Skeletal muscle cell (primary cell): Measurements from ENCODE around the gene CD52.
A peak's percentile ranks its signal among the peaks of the same experiment; 100 is the strongest.

Source experiments
- DNase-seq: peaks from one replicate; pipeline ENCODE4 v3.0.0-alpha.2; 2010; ENCODE audit warnings: low read depth
- H3K4me3 ChIP-seq: 2 replicates; pipeline ENCODE4 v1.5.1; 2011; ENCODE audit warnings: low read depth, mild to moderate bottlenecking, control low read depth, low read length, moderate library complexity

Gene CD52, protein sequence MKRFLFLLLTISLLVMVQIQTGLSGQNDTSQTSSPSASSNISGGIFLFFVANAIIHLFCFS

GRCh38 chr1:26317612-26318337 is at the start of gene CD52:
Gene CD52 (plus strand): TSS chr1:26317958. CDS start chr1:26318018, 60 bp downstream.
- DNase-seq: no peak
- H3K4me3 ChIP-seq: no peak within 1 kb of the TSS

DNA sequence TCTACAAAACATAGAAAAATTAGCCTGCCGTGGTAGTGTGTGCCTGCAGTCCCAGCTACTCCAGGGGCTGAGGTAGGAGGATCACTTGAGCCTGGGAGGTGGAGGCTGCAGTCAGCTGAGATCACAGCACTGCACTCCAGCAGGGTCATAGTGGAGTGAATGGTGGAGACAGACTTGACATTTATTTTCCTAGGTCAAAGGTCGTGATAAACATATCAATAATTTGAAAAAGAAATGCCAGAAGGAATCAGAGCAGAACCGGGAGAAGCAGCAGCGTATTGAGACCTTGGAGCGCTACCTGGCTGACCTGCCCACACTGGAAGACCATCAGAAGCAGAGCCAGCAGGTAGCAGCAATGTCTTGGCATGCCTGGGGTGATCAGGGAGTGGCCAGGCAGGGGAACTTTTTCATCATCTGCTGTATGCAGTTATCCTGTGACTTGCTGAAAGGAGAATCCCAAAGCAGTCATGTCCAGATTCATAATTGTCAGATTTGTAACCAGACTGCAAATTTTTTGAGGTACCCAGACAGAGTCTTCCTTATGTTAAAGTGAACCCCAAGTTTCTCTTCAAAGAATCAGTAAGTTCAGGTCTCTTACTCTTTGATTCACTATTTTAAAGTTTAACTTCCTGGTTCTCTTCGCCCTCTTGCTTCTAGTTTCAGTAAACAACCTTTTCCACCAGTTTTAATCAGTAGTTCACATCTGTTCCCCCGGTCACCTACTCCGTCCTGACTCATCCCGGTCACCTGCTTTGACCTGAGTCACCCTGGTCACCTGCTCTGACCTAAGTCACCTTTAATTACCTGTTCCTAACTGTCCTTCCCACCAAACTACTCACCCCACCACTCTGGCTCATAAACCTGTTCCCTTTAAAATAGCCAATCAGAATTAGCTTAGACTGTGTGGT is 49.2 kb upstream of the CD52 start:
- DNase-seq: no peak
- H3K4me3 ChIP-seq: no peak overlapping the region

DNA sequence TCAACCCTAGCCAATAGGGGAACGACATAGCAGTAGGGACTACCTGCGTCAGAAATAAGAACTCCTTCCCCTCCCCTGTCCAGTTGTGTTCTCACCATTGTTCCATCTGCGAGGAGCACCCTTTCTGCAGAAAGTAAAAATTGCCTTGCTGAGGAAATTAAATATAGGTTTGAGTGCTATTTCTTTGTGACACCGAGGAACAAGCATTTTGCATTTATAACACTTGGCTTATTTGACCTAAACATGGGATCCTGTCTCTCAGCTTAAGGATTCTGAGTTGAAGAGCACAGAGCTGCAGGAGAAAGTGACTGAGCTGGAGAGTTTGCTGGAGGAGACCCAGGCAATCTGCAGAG is 48.6 kb upstream of the CD52 start:
- H3K4me3 ChIP-seq: no peak overlapping the region
- no peak for DNase-seq

DNA sequence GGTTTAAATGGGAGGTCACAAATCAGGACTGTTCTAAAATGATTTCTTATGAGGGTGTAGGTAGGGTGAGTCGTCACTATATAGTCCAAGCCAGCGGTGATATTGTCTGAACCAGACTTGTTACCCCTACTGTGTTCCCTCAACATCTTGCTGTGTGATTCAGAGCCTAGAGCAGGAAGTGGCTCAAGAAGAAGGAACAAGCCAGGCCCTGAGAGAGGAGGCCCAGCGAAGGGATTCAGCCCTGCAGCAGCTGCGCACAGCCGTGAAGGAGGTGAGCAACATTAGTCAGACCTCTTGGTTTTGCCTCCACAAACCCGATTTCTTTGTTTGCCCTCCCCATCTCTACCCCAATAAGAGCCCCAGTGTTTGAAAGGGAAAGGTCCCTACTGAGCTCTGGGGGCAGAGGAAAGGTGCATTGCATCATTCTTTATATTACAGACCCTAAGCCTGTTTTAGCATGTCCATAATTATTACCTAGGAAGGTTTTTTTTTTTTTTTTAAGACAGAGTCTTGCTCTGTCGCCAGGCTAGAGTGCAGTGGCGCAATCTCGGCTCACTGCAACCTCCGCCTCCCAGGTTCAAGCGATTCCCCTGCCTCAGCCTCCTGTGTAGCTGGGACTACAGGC is 42.8 kb upstream of the CD52 start:
- DNase-seq: peak; percentile 64
- no peak overlapping the region for H3K4me3 ChIP-seq

DNA sequence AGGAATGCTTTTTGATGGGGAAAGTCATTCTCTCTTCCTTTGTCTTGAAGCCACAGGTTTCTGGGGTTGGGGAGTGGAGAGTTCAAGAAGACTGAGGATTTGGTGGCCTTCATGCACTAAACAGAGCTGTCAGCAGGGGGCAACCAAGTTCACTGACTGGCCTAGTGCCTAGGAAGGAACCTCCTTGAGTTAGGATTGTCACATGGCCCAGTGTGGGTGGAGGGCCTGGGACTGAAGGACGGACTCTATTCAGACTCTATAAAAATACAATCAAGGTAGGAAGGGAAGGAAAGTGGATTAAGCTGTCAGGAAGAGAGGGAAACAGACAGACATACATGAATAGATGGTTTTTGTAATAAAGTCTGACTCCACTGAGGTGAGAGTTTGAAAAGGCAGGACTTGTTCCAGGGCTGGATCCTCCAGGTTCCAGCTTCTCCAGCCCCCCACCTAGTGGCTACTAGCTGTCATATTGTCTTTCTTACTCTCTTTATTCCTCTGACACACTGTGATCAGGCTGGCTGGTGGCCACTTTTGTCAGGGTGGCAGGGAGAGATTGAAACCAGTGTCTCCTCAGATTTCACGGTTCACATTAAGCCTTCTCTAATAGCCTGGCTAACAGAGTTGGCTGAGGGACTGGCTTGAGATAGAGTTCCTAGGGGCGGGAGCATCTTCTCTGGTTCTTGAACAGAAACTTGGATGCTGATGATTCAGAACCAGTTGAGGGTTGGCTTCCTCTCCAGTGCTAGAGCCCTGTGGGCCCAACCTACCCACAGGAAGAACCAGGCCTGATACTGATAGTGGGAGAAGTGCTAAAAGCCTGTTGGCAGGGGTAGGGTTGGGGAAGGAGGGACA is 42.0 kb upstream of the CD52 start:
- H3K4me3 ChIP-seq: peak overlapping the region; percentile 3
- DNase-seq: peak; percentile 96

GRCh38 chr1:26276432-26276838 is 41.3 kb upstream of the CD52 start:
- H3K4me3 ChIP-seq: no peak overlapping the region
- no peak for DNase-seq

DNA sequence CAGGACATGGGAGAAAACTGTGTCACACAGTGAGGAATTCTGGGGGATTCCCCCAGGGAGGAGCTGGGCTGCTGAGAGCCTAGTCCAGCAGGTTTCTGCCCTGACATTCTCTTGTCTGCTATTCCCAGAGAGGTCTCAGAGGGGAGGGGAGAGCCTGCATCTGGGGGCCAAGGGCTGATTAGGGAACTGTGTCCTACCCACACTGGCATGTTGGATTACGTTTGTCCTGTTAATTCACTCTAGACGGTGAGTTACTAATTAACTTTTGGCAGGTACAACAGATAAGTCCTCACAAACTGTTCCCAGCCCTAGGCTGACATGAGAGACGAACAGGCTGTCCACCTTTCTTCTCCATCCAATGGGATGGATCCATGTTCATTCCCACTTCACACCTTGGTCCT is 40.5 kb upstream of the CD52 start:
- no peak overlapping the region for H3K4me3 ChIP-seq
- no peak for DNase-seq

- DNase-seq: no peak
- H3K4me3 ChIP-seq: no peak overlapping the region
Observed at GRCh38 chr1:26277719-26278118, 40.0 kb upstream of the CD52 start.

DNA sequence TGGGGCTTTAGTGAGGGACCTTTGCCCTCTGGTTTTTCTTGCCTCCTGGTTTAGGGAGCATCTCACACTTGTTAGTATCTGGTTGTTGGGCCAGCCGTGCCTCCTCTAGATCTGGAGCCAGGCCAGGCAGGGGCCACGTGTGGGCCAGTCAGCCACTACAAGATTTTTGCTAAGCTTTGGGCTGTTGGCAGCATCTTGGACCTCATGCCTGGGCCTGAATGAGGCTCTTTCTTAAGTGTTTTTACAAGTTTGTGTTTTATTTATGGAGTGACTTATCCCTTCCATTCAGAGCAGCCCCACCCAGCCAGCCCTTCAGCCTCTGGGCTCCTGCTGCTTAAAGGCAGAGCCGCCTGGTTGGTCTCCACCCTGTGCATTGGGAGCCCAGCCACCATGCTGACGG is 39.5 kb upstream of the CD52 start:
- no peak overlapping the region for H3K4me3 ChIP-seq
- DNase-seq: no peak

DNA sequence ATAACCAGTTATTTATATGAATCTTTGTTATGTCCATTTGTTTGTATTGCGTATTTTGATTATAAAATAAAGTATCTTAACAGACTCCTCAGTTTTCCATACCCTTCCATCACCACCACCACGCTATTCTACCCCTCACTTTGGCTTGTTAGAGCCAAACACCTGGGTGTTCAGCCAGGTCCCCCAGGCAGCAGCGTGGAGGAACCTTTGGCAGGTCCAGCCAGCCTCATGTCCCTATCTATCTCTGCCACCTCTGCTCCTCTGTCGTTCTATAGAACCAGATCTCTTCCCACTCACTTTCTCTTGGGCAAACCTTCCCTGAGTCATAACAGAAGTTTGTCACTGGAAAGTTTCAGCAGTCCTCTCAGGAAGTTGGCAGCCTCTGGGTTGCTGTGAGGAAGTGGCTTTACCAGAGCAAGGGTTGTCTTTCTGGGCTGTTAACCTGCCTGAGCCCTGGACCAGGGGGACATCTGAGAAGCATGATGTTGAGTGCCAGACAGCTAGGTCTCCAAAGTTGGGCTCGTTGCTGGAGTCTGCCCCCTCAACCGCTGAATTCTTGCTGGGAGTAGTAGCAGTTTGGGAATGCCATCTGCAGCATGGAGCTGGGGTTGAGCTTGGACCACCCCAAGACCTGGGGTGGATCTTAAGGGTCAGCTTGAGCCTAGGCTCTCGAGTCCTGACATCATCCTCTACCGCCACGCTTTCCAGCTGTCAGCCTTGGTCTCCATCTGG is 38.9 kb upstream of the CD52 start:
- DNase-seq: no peak
- H3K4me3 ChIP-seq: peak overlapping the region; percentile 86

- DNase-seq: peak; percentile 62
- peak within 1 kb of the TSS; percentile 86 for H3K4me3 ChIP-seq
Observed at GRCh38 chr1:26279456-26280332, 38.1 kb upstream of the CD52 start, which contains the start of gene SH3BGRL3. Gene SH3BGRL3 (plus strand): TSS chr1:26280086. CDS start chr1:26280156, 70 bp downstream.

DNA sequence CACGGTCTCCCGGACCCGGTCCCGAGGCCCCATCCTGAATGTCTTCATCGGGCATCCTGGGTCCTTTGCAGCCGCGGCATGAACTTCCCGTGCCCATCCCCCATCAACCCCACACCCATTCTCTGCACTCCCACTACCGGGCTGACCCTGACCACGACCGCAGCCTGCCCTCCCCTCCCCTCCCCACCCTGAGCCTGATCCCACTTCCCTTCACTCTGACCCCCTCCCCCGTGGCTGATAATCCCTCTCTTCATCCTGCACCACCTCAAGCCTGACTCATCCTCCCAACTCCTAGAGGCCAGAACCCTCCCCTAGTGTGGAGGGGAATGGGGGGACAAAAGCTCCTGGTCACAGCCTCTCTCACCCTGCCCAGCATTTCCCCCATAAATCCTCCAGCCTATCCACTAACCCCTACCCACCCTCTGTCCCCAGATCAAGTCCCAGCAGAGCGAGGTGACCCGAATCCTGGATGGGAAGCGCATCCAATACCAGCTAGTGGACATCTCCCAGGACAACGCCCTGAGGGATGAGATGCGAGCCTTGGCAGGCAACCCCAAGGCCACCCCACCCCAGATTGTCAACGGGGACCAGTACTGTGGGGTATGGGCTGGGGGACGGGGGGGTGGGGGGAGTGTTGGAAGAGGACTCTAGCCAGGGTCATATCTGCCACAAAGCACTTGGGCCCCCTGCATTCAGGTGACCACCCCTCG is 37.3 kb upstream of the CD52 start:
- no peak for DNase-seq
- H3K4me3 ChIP-seq: peak overlapping the region; percentile 86

DNA sequence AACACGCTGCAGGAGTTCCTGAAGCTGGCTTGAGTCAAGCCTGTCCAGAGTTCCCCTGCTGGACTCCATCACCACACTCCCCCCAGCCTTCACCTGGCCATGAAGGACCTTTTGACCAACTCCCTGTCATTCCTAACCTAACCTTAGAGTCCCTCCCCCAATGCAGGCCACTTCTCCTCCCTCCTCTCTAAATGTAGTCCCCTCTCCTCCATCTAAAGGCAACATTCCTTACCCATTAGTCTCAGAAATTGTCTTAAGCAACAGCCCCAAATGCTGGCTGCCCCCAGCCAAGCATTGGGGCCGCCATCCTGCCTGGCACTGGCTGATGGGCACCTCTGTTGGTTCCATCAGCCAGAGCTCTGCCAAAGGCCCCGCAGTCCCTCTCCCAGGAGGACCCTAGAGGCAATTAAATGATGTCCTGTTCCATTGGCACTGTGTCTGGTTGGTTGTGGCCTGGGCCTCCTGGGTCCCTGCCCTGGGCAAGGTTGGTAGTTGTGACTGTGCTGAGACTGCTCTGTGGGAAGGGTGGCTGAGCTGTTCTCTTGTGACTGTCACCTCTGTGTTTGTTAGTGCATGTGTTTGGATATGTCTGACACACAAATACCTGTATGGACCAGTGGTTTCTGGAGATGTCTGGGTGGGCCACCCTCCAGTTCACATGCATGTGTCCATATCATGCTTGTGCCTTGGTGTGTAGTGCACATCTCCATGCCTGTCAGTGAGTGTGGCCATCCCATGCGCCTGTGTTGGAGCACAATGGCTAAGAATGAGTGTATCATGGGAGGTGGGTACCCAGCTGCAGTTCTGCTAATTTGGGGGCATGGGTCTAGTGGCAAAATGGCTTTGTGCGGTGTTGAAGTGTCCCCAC is 36.4 kb upstream of the CD52 start:
- peak overlapping the region; percentile 86 for H3K4me3 ChIP-seq
- no peak for DNase-seq

GRCh38 chr1:26281971-26282370 is 35.8 kb upstream of the CD52 start:
- no peak for DNase-seq
- peak overlapping the region; percentile 86 for H3K4me3 ChIP-seq

- no peak for DNase-seq
- H3K4me3 ChIP-seq: peak overlapping the region; percentile 86
Observed at GRCh38 chr1:26282401-26282918, 35.3 kb upstream of the CD52 start.

DNA sequence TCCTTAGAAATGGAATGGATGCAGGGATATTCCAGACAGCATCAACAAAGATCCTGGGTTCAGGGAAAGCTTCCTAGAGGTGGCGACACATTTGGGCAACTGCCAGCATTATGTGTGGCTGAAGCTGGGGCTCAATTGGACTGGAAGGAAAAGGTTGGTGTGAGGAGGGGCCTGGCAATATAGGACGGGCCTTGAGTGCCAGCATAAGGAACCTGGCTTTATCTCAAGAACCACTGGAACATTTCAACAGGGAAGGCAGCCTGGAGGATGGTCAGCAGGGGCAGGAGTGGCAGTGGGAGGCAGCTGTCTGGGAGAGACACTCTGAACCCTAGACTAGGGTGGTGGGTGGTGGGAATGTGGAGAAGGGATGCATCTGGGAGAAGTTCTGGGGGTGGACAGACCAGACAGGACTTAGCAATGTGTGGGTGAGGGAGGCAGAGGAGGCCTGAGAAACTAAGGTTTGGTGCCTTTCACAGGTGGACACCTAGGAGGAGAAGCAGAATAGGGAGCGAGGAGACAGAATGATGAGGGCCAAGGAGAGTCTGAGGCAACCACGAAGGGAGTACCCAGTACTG is 34.4 kb upstream of the CD52 start:
- DNase-seq: no peak
- H3K4me3 ChIP-seq: no peak overlapping the region
